M059J (cell line): ENCODE measurements around the gene GAPVD1. TPM values are rescaled to one million over a fixed set of nuclear protein-coding genes. Genes with fewer than 3 reads are reported as not detected.
"Not testable (repeated sequence)": the region's sequence is repeated elsewhere in the genome, so short reads cannot be mapped to it uniquely, and the experiment has no call there.

Experiments
- DNase-seq: peaks from one replicate; pipeline ENCODE4 v3.0.0-alpha.2; 2012; ENCODE audit warnings: low read depth
- total RNA-seq: library from RNA; depleted of rRNA; stranded (reverse); fragments of >200 nt; shearing (Covaris generic); gene quantifications from 2 replicates; pipeline ENCODE4 v1.2.3, GENCODE V29; 2014; rRNA removed

Gene GAPVD1, protein sequence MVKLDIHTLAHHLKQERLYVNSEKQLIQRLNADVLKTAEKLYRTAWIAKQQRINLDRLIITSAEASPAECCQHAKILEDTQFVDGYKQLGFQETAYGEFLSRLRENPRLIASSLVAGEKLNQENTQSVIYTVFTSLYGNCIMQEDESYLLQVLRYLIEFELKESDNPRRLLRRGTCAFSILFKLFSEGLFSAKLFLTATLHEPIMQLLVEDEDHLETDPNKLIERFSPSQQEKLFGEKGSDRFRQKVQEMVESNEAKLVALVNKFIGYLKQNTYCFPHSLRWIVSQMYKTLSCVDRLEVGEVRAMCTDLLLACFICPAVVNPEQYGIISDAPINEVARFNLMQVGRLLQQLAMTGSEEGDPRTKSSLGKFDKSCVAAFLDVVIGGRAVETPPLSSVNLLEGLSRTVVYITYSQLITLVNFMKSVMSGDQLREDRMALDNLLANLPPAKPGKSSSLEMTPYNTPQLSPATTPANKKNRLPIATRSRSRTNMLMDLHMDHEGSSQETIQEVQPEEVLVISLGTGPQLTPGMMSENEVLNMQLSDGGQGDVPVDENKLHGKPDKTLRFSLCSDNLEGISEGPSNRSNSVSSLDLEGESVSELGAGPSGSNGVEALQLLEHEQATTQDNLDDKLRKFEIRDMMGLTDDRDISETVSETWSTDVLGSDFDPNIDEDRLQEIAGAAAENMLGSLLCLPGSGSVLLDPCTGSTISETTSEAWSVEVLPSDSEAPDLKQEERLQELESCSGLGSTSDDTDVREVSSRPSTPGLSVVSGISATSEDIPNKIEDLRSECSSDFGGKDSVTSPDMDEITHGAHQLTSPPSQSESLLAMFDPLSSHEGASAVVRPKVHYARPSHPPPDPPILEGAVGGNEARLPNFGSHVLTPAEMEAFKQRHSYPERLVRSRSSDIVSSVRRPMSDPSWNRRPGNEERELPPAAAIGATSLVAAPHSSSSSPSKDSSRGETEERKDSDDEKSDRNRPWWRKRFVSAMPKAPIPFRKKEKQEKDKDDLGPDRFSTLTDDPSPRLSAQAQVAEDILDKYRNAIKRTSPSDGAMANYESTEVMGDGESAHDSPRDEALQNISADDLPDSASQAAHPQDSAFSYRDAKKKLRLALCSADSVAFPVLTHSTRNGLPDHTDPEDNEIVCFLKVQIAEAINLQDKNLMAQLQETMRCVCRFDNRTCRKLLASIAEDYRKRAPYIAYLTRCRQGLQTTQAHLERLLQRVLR (N-terminal part only)
- total RNA-seq = 32.6 and 46.2 TPM in 2 replicates

- peak; percentile 92 for DNase-seq
These were observed at the start of gene GAPVD1 for GRCh38 chr9:125261501-125262293. GAPVD1 (plus strand) TSS chr9:125261826; CDS start chr9:125298922, 37,096 bp downstream.

- no peak for DNase-seq
These were observed 47.4 kb upstream of the GAPVD1 start for GRCh38 chr9:125214186-125214585.

DNA sequence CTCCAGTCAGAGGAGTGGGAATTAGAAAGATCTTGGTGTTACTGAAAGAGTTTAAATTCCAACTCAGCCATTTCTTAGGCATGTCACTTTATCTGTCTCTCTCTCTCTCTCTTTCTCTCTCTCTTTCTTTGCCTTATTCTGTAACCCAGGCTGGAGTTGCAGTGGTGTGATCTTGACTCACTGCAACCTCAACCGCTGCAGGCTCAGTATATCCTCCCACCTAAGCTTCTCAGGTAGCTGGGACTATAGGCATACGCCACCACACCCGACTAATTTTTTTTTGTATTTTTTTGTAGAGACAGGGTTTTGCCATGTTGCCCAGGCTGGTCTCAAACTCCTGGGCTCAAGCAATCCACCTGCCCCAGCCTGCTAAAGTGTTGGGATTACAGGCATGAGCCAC, 43.0 kb upstream of the GAPVD1 start:
- no peak for DNase-seq

GRCh38 chr9:125224858-125225257, 36.8 kb upstream of the GAPVD1 start:
- not testable (repeated sequence) for DNase-seq

- no peak for DNase-seq
These were observed 33.9 kb upstream of the GAPVD1 start for GRCh38 chr9:125227761-125228160.

DNA sequence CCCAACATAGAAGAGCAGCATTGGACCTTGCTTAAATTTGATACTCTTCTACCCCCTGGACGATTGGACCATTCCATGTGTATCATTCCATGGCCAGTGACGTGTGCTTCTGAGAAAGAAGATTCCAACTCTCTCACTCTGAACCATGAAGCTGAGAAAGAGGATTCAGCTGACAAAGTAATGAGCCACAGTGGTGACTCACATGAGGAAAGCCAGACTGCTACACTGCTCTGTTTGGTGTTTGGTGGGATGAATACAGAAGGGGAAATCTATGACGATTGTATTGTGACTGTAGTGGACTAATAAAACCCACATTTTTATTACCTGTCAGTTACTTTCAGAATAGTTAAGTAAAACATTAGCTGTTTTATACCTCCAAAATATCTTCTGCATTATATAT, 27.9 kb upstream of the GAPVD1 start:
- peak; percentile 98 for DNase-seq

GRCh38 chr9:125234099-125234498, 27.5 kb upstream of the GAPVD1 start:
- not testable (repeated sequence) for DNase-seq

DNA sequence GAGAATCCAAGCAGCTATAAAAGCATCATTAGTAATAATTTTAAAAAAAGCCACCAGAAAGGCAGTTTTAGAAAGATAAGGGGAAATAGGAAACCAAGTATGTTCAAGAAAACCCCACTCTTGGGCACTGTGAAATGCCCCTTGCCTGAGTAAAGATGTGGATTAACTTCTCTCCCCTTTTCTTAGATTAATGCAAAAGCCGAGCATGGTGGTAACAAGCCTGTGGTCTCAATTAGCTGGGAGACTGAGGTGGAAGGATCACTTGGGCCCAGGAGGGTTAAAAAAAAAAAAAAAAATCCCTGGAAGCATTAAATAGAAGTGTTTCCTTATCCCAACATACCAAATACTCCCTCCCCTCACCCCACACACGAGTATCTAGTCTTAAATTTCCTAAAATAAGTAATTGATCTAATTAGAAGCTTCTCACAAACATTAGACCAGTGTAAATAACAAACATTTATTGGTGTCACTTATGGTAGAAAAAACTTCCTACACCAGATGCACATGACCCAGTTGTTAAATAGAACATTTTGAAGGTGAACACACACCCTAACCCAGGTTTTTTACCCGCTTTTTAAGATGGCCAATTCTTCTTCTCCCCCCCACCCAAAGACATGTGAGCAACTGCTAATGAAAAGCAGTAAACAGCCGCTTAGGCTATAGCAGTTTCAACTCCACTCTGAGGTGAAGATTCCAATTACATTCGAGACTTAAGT, 25.7 kb upstream of the GAPVD1 start:
- peak; percentile 8 for DNase-seq

GRCh38 chr9:125236520-125237159, 25.0 kb upstream of the GAPVD1 start:
- DNase-seq = peak; percentile 25

GRCh38 chr9:125238127-125238914, 23.3 kb upstream of the GAPVD1 start:
- DNase-seq = peak; percentile 4

GRCh38 chr9:125238915-125239446, 22.6 kb upstream of the GAPVD1 start:
- DNase-seq = no peak

GRCh38 chr9:125239631-125240597, 21.7 kb upstream of the GAPVD1 start:
- DNase-seq = no peak

GRCh38 chr9:125240649-125240999, 21.0 kb upstream of the GAPVD1 start:
- peak; percentile 49 for DNase-seq

- peak; percentile 100 for DNase-seq
These were observed 20.4 kb upstream of the GAPVD1 start, which contains the start of gene HSPA5 for GRCh38 chr9:125241000-125241862. HSPA5 (minus strand) TSS chr9:125241343; CDS start chr9:125241126, 217 bp downstream.

DNA sequence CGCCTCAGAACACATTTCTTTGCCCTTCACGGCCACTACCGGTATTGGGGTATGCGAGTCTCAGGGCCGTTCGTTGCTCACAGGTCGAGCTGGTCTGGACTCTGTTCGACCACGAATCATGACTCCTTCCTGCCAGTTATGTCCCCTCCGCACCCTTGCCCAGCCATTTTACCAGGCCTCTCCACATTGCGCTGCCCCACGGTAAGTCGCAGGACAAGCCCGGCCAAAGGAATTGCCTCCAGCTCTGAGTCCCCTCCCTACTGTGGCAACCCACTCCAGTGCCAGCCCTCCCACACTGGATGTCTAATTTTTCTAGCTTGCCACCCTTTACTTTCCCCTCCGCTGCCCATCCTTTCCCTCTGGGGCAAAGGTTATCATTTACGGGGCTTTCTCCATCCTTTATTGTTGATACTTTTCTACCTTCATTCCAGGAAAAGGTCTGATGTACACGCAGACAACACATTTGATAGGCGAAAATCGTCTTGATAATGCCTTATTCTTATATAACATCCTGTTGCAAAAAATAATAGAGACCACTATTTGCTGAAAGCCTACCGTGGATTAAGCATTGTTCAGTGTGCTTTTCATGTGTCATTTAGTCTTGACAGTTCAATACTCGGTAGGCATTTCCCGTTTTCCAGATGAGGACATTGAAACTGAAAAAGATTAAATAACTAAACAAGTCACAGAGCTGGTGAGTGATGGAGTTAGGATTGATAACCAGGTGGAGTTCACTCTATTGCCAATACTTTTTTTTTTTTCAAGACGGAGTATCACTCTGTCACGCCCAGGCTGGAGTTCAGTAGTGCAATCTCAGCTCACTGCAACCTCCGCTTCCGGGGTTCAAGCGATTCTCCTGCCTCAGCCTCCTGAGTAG, 19.5 kb upstream of the GAPVD1 start:
- DNase-seq = no peak
